HG02798 (cell line): ENCODE data around the gene OSBPL9.
"Not testable (repeated sequence)": the region's sequence is repeated elsewhere in the genome, so short reads cannot be mapped to it uniquely, and the experiment has no call there.

Experiments used
- ATAC-seq: cut with Tn5 transposase; IDR thresholded peaks from one replicate; pipeline ENCODE4 v1.9.1; 2021; ENCODE audit warnings: mild to moderate bottlenecking; ENCODE audit not compliant: unreplicated experiment, poor library complexity

OSBPL9 gene

GRCh38 chr1:51636191-51636590 lies 19.3 kb downstream of the OSBPL9 start:
- no peak for ATAC-seq

GRCh38 chr1:51636764-51637522 lies 20.1 kb downstream of the OSBPL9 start:
- no peak for ATAC-seq

DNA sequence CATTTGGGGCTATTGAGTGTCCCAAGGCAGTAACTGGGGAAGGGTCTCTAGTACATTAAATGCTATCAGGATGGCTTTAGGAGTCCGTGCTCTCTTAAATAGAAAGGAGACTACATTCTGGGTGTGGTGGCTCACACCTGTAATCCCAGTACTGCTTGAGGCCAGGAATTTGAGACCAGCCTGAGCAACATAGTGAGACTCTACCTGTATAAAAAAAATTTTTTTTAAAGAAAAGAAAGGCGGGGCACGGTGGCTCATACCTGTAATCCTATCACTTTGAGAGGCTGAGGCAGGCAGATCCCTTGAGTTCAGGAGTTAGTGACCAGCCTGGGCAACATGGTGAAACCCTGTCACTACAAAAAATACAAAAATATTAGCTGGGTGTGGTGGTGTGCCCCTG lies 21.5 kb downstream of the OSBPL9 start:
- no peak for ATAC-seq

GRCh38 chr1:51639694-51640093 lies 22.8 kb downstream of the OSBPL9 start:
- ATAC-seq = no peak

DNA sequence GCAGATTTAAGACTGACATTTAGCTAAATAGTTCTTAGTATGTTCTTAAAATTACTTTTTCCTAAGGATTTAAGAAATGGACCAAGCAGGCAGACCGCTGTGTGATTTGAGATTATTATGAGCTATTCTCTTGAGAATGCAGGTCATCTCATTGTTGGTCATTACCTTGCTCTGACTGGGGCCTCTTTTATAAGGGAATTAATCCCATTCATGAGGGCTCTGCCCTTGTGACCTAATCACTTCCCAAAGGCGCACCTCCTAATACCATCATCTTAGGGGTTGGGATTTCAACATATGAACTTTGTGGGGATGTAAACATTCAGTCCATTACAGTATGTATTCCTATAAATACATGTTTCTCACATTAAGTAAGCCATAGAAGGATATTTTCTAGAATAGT lies 24.2 kb downstream of the OSBPL9 start:
- no peak for ATAC-seq

GRCh38 chr1:51642739-51643142 lies 25.8 kb downstream of the OSBPL9 start:
- no peak for ATAC-seq

DNA sequence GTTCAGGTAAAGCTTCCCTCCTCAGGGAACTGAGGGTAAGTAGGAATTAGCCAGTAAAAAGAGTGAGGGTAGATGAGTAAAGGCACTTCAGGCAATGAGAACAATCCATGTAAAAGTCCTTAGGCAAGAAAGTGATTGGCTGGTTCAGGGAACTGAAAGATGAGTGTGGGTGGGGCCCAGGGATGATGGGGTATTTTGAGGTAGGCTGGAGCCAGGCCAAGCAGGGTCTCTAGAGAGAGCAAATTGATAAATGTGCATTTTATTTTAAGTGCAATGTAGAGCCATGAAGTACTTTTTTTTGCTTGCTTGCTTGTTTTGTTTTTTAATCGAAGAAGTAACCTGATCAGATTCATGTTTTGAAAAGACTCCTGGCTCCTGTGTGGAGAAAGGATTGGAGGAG lies 26.5 kb downstream of the OSBPL9 start:
- no peak for ATAC-seq

GRCh38 chr1:51644020-51644419 lies 27.1 kb downstream of the OSBPL9 start:
- ATAC-seq = no peak

DNA sequence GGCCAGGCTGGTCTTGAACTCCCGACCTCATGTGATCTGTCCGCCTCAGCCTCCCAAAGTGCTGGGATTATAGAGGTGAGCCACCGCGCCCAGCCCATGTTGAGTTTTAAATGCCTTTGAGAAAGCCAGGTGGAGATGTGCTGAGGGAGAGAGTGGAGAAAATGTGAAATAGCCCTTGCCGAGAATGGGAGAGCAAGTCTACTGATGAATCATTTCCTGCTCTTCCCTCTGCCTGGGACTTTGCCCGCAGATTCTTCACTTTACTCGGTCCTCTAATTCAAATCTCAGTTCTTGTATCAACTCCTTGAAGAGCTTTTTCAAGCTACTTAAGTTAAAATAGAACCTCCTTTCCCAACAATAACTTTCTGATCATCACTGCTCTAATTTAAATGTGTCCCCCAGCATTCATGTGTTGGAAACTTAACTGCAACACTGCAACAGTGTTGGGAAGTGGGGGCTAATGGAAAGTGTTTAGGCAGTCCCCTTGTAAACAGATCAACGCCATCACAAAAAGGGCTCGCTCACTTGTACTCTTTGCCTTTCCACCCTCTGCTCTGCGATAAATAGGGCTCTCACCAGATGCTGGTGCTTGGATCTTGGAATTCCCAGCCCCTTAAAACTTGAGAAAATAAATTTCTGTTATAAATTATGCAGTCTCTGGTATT lies 27.8 kb downstream of the OSBPL9 start:
- no peak for ATAC-seq

DNA sequence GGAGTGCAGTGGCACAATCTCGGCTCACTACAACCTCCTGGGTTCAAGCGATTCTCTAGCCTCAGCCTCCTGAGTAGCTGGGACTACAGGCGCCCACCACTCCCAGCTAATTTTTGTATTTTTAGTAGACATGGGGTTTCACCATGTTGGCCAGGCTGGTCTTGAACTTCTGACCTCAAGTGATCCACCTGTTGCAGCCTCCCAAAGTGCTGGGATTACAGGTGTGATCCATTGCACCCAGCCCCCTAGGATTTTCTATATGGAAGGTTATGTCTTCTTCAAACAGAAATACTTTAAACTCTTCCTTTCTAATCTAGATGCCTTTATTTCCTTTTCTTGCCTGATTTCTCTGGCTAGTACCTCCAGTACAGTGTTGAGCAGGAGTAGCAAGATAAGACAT lies 29.7 kb downstream of the OSBPL9 start:
- ATAC-seq = not testable (repeated sequence)

DNA sequence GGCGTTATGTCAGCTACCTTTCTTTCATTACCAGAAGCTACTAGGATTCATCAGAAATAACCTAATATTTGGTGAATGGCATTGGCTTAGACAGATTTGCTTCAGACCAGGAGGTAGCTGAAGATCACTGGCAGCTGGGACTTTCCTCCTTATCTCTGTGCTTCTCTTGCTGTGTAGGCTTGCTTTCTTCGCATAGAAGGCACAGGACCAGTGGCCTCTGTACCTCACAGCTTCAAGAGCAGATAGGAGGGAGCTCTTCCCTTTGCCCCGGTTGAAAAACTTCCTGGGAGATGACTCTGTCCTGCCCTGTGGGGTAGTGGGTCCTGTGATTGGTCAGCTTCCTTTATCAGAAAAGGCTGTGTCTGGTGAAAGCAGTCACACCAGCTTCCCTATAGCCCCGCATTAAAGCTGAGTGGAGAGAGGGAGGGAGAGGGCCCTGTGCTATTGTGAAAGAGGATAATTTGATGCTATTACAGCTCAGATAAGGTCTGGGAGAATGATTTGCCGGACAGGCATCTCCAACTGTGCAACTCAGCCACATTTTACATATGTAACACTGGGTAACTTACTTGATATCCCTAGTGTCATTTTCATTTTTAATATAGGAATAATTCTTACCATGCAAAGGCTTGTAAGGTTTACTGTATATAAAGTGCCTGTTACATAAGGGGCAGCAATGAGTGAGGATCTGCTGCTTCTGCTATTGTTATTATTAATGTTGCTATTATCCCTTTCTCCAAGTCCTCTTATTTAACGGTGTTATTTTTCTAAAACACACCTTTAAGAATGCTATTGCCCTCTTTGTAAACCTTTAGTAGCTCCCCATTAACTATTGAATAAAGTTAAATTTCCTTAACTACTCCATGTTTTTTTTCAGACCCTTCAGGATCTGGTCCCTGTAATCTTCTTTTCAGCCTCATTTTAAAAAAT lies 31.6 kb downstream of the OSBPL9 start:
- no peak for ATAC-seq

DNA sequence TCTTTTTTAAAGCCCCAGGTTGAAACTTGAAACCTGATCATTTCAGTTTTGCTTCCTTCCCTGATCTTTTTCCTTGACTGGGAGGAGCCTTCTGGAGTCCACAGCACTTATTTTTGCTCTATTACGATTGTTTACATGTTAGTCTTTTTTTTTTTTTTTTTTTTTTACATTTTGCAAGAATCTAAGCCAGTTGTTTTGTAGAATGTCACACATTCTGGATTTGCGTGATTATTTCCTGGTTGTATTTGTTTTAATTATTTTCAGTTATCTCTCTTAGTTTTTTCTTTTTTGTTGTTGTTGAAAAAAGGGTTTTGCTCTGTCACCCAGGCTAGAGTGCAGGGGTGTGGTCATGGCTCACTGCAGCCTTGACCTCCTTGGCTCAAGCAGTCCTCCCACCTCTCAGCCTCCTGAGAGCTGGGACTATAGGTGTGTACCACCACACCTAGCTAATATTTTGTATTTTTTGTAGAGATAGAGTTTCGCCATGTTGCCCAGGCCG lies 32.8 kb downstream of the OSBPL9 start:
- no peak for ATAC-seq

- no peak for ATAC-seq
These were observed 33.3 kb downstream of the OSBPL9 start for GRCh38 chr1:51650198-51650597.

GRCh38 chr1:51651552-51651942 lies 34.7 kb downstream of the OSBPL9 start:
- ATAC-seq = no peak

DNA sequence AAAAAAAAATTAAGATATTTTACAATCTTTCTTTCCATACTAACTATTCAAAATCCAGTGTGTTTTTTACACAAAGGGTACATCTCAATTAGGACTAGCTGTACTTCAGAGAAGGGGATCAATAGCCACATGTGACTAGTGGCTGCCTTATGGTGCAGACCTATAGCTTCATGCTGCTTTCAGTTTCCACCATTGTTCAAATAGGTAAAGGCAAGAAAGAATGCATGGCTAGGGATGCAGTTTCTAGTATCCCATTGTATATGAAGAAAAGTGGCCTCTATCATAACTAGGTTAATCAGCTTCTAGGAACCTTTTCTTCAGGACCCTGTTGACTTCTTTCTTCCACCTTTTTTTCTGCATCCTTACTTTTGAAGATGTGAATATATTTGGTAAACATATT lies 35.7 kb downstream of the OSBPL9 start:
- ATAC-seq = no peak

DNA sequence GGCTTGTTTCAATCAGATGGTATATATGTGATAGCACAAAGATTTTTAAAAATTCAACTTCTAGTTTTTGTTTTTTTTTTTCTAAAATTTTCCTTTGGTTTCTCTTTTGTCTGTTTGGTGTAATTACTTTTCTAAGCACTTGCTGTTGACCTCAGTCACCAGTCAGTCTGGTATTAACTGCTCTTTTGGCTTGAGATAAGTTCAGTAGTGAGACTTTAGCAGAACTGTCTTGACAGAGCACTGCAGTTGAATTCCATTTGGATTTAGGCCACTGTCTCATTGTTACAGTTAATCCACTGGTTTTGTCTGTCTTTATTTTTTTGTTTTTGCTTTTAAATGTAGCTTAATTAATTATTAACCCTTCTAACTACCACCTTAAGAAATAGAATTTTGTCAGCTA lies 36.2 kb downstream of the OSBPL9 start:
- ATAC-seq = no peak

DNA sequence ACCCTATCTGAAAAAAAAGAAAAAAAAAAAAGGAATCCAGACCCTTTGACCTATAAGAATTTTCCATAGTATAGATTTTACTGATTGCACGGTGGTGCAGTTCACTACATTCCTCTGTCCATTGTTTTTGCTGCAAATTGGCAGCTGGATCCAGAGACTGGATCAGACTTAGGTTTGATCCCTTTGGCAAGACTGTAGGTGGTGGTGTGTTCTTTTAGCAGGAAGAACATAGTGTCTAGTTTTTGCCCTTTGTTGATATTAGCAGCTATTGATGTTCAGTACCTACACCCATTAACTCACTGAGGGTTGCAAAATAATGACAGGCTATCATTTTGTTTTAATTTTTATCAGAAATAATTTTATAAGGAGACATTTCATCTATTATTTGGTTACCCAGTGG lies 37.1 kb downstream of the OSBPL9 start:
- ATAC-seq = no peak

DNA sequence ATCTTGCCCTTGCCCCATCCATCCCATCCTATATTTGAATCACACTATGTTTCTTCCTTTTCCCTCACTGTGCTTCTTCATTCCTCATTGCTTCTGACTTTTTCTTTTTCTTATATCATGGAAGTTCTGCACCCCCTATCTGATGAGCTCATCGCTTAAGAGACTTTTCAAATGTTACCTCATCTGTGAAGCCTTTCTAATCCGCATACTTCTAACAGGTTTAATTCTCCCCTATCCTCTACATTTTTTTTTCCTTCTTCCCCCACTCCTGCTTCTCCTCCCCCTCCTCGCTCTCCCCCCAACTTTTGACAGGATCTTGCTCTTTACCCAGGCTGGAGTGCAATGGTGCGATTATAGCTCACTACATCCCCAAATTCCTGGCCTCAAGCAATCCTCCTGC lies 39.5 kb downstream of the OSBPL9 start:
- ATAC-seq = no peak

- no peak for ATAC-seq
These were observed 43.7 kb downstream of the OSBPL9 start for GRCh38 chr1:51660580-51660979.

DNA sequence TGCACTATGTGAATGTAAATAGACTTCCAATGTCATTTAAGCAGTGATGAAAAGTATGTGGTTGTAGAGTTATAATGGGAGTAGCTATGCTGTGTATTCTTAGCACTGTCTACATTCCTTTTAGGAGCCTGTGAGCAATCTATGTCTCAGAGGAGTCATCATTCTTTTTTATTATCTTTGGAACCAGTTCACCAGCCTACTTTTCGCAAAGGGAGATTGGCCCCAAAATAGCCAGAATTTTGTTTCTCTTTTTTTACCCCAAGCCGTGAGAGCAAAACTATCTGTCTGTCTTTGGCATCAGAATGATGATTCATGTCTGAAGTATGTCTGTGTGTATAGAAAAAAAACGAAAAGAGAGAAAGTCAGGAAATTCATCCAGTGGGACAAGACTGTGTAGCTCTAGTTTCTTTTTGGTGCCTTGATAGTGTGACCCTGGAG lies 44.2 kb downstream of the OSBPL9 start:
- no peak for ATAC-seq

GRCh38 chr1:51663105-51663504 lies 46.2 kb downstream of the OSBPL9 start:
- ATAC-seq = no peak
